SK-N-SH treated with all-trans-retinoic acid at 6 μM for 48 hours (cell line): ENCODE results near the gene FAF1.

Experiments
- CSRNP3 ChIP-seq: fragments of 250-450 bp; sonication (Bioruptor Pico); IDR thresholded peaks from 2 replicates; pipeline ENCODE4 v1.5.1; 2021; ENCODE audit warnings: mild to moderate bottlenecking, moderate library complexity
- ISL1 ChIP-seq: fragments of 250-450 bp; sonication (Bioruptor Pico); IDR thresholded peaks from 2 replicates; pipeline ENCODE4 v2.1.2; 2022; ENCODE audit warnings: mild to moderate bottlenecking, moderate library complexity
- PATZ1 ChIP-seq: fragments of 250-450 bp; sonication (Bioruptor Pico); IDR thresholded peaks from 2 replicates; pipeline ENCODE4 v1.8.0; 2020; ENCODE audit warnings: mild to moderate bottlenecking, moderate library complexity, borderline replicate concordance
- RARB ChIP-seq: fragments of 250-450 bp; sonication (Bioruptor Pico); IDR thresholded peaks from 2 replicates; pipeline ENCODE4 v1.8.0; 2021; ENCODE audit warnings: mild to moderate bottlenecking, moderate library complexity
- TCF4 ChIP-seq: fragments of 250-450 bp; sonication (Bioruptor Pico); IDR thresholded peaks from 2 replicates; pipeline ENCODE4 v1.8.0; 2021; ENCODE audit warnings: mild to moderate bottlenecking, moderate library complexity, borderline replicate concordance
- ZFP30 ChIP-seq: fragments of 450-650 bp; formaldehyde crosslinking; IDR thresholded peaks from 2 replicates; pipeline ENCODE4 v1.5.0; 2022; ENCODE audit warnings: mild to moderate bottlenecking, moderate library complexity
- ZNF565 ChIP-seq: fragments of 450-650 bp; formaldehyde crosslinking; conservative IDR thresholded peaks from 2 replicates; pipeline ENCODE4 v1.5.0; 2020; ENCODE audit warnings: low read depth, mild to moderate bottlenecking, moderate library complexity

GRCh38 chr1:50860702-50861101, 99.4 kb downstream of the FAF1 start:
- TF ChIP-seq CSRNP3 (CRISPR knock-in tag) (no peak), PATZ1 (CRISPR knock-in tag) (no peak), ZFP30 (CRISPR knock-in tag) (no peak), ISL1 (CRISPR knock-in tag) (no peak), RARB (CRISPR knock-in tag) (no peak), ZNF565 (no peak), TCF4 (CRISPR knock-in tag) (no peak)
